ENCODE data around the gene ROCK2. TPM values are rescaled to one million over a fixed set of nuclear protein-coding genes. Genes with fewer than 3 reads are reported as not detected.

The ROCK2 gene
- total and polyA plus RNA-seq, 2 of the 13 experiments (the other 11 are each of a cell fraction or from before 2014, with no cell fraction given), result 38.1 to 119 TPM

DNA sequence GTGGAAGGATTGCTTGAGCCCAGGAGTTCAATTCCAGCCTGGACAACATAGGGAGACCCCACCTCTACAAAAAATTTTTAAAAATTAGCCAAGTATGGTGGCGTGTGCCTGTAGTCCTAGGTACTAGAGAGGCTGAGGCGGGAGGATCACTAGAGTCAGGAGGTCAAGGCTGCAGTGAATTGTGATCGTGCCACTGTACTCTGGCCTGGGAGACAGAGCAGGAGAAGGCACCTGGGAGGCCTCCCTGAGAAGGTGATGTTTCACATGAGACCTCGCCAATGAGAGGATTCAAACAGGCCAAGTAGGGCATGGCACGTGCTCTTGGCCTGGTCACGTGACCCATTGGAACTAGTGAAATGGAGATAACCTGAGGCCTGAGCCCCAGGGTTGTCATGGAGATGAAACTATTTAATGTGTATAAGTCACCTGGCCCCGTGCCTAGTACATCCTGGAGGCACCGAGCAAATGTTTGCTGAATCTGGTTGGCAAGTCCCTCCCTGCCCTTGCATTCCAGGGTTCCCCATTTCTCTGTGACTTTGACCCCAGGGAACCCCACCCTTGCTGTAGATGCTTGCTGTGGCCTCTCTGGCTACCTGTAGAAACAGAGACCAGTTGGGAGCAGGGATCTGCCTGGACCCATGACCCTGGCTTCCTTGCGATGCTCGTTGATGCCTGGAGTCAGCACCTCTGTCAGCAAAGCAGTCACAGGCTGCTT, 26.1 kb upstream of the ROCK2 start (continued):
- TF ChIP-seq, protein P1, sequence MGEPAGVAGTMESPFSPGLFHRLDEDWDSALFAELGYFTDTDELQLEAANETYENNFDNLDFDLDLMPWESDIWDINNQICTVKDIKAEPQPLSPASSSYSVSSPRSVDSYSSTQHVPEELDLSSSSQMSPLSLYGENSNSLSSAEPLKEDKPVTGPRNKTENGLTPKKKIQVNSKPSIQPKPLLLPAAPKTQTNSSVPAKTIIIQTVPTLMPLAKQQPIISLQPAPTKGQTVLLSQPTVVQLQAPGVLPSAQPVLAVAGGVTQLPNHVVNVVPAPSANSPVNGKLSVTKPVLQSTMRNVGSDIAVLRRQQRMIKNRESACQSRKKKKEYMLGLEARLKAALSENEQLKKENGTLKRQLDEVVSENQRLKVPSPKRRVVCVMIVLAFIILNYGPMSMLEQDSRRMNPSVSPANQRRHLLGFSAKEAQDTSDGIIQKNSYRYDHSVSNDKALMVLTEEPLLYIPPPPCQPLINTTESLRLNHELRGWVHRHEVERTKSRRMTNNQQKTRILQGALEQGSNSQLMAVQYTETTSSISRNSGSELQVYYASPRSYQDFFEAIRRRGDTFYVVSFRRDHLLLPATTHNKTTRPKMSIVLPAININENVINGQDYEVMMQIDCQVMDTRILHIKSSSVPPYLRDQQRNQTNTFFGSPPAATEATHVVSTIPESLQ (CRISPR knock-in tag; conservative IDR thresholded peaks at IDR 0.05), result no peak
- TF ChIP-seq NR2F6 (IDR thresholded peaks at IDR 0.05) (peak; percentile 90), NR2F6 (CRISPR knock-in tag; IDR thresholded peaks at IDR 0.05) (peak; percentile 92), CREM (IDR thresholded peaks at IDR 0.05) (peak; percentile 70; the same call in 1 of the 2 replicates), CREM (CRISPR knock-in tag; IDR thresholded peaks at IDR 0.05) (no peak), GATAD1 (CRISPR knock-in tag; IDR thresholded peaks at IDR 0.05) (peak; percentile 55; the same call in 1 of the 2 replicates), GABPB1 (CRISPR knock-in tag; IDR thresholded peaks at IDR 0.05) (peak; percentile 54), ZNF780A (CRISPR knock-in tag; IDR thresholded peaks at IDR 0.05) (0 out of 2 replicates have a peak, but pooled peaks have one; percentile 20), SIX4 (CRISPR knock-in tag; IDR thresholded peaks at IDR 0.05) (peak; percentile 89), SRF (IDR thresholded peaks at IDR 0.05; ENCODE audit: low read depth, low read length) (peak; percentile 82), TCF7 (IDR thresholded peaks at IDR 0.05; ENCODE audit: low read depth) (no peak; the same call in 1 of the 2 replicates), EED (CRISPR knock-in tag; IDR thresholded peaks at IDR 0.05) (peak; percentile 70; the same call in 1 of the 2 replicates), FOXA3 (CRISPR knock-in tag; IDR thresholded peaks at IDR 0.05) (peak; percentile 78), RAD21 (CRISPR knock-in tag; IDR thresholded peaks at IDR 0.05) (peak; percentile 41), TEAD3 (CRISPR knock-in tag; optimal IDR thresholded peaks at IDR 0.05; ENCODE audit: borderline replicate concordance) (peak; percentile 99), MEIS2 (CRISPR knock-in tag; IDR thresholded peaks at IDR 0.05) (peak; percentile 90; the same call in 1 of the 2 replicates), HNF4G (IDR thresholded peaks at IDR 0.05; ENCODE audit: borderline replicate concordance, low read depth, low read length) (peak; percentile 95), HNF4G (CRISPR knock-in tag; IDR thresholded peaks at IDR 0.05; ENCODE audit: borderline replicate concordance, low read depth) (peak; percentile 53; the same call in 1 of the 2 replicates), ZMYM2 (CRISPR knock-in tag; IDR thresholded peaks at IDR 0.05) (peak; percentile 86; the same call in 1 of the 2 replicates), DNMT3B (CRISPR knock-in tag; conservative IDR thresholded peaks at IDR 0.05) (peak; percentile 93)
- TF ChIP-seq, protein P2, sequence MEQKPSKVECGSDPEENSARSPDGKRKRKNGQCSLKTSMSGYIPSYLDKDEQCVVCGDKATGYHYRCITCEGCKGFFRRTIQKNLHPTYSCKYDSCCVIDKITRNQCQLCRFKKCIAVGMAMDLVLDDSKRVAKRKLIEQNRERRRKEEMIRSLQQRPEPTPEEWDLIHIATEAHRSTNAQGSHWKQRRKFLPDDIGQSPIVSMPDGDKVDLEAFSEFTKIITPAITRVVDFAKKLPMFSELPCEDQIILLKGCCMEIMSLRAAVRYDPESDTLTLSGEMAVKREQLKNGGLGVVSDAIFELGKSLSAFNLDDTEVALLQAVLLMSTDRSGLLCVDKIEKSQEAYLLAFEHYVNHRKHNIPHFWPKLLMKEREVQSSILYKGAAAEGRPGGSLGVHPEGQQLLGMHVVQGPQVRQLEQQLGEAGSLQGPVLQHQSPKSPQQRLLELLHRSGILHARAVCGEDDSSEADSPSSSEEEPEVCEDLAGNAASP (CRISPR knock-in tag; IDR thresholded peaks at IDR 0.05; ENCODE audit: borderline replicate concordance), result peak; percentile 97
- TF ChIP-seq, protein P3, sequence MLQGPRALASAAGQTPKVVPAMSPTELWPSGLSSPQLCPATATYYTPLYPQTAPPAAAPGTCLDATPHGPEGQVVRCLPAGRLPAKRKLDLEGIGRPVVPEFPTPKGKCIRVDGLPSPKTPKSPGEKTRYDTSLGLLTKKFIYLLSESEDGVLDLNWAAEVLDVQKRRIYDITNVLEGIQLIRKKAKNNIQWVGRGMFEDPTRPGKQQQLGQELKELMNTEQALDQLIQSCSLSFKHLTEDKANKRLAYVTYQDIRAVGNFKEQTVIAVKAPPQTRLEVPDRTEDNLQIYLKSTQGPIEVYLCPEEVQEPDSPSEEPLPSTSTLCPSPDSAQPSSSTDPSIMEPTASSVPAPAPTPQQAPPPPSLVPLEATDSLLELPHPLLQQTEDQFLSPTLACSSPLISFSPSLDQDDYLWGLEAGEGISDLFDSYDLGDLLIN (CRISPR knock-in tag; IDR thresholded peaks at IDR 0.05; ENCODE audit: borderline replicate concordance), result no peak; the same call in 1 of the 2 replicates
- TF ChIP-seq, protein P4, sequence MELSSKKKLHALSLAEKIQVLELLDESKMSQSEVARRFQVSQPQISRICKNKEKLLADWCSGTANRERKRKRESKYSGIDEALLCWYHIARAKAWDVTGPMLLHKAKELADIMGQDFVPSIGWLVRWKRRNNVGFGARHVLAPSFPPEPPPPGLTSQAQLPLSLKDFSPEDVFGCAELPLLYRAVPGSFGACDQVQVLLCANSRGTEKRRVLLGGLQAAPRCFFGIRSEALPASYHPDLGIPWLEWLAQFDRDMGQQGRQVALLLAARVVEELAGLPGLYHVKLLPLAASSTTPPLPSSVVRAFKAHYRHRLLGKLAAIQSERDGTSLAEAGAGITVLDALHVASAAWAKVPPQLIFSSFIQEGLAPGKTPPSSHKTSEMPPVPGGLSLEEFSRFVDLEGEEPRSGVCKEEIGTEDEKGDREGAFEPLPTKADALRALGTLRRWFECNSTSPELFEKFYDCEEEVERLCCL (CRISPR knock-in tag; IDR thresholded peaks at IDR 0.05; ENCODE audit: borderline replicate concordance), result peak; percentile 92; the same call in 1 of the 2 replicates
- TF ChIP-seq, protein P5, sequence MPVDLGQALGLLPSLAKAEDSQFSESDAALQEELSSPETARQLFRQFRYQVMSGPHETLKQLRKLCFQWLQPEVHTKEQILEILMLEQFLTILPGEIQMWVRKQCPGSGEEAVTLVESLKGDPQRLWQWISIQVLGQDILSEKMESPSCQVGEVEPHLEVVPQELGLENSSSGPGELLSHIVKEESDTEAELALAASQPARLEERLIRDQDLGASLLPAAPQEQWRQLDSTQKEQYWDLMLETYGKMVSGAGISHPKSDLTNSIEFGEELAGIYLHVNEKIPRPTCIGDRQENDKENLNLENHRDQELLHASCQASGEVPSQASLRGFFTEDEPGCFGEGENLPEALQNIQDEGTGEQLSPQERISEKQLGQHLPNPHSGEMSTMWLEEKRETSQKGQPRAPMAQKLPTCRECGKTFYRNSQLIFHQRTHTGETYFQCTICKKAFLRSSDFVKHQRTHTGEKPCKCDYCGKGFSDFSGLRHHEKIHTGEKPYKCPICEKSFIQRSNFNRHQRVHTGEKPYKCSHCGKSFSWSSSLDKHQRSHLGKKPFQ (CRISPR knock-in tag; IDR thresholded peaks at IDR 0.05; ENCODE audit: insufficient replicate concordance), result peak; percentile 29

All from HepG2 (cell line).